OCI-LY1 (cell line): ENCODE results near the gene TTLL5.

Experiments
- H2AFZ ChIP-seq: fragments of 200-600 bp; sonication (generic), shearing (Covaris generic); 2 replicates; pipeline ENCODE4 v1.6.0; 2014; ENCODE audit warnings: antibody characterized with exemption, mild to moderate bottlenecking, low read length
- H3F3A ChIP-seq: fragments of 200-600 bp; sonication (generic), shearing (Covaris generic); 2 replicates; pipeline ENCODE4 v1.6.0; 2014; ENCODE audit warnings: mild to moderate bottlenecking, antibody characterized with exemption, low read length, moderate library complexity; ENCODE audit not compliant: insufficient read depth
- H3K27ac ChIP-seq: fragments of 200-600 bp; sonication (generic); 2 replicates; pipeline ENCODE4 v1.5.1; 2014; ENCODE audit warnings: low read length, mixed run types, mild to moderate bottlenecking, low read depth; ENCODE audit not compliant: poor library complexity, severe bottlenecking
- H3K27me3 ChIP-seq: fragments of 200-600 bp; sonication (generic); 2 replicates; pipeline ENCODE4 v1.6.0; 2014; ENCODE audit warnings: antibody characterized with exemption, mild to moderate bottlenecking, low read length, moderate library complexity; ENCODE audit not compliant: insufficient read depth
- H3K36me3 ChIP-seq: fragments of 200-600 bp; sonication (generic); 2 replicates; pipeline ENCODE4 v1.6.1; 2014; ENCODE audit warnings: mild to moderate bottlenecking, antibody characterized with exemption, low read length, moderate library complexity, mixed read lengths; ENCODE audit not compliant: insufficient read depth
- H3K4me1 ChIP-seq: fragments of 200-600 bp; sonication (generic); 2 replicates; pipeline ENCODE4 v1.5.1; 2014; ENCODE audit warnings: mild to moderate bottlenecking, low read length, moderate library complexity; ENCODE audit not compliant: insufficient read depth, severe bottlenecking
- H3K4me2 ChIP-seq: fragments of 200-600 bp; sonication (generic), shearing (Covaris generic); 2 replicates; pipeline ENCODE4 v1.6.1; 2014; ENCODE audit warnings: low read length
- H3K4me3 ChIP-seq: fragments of 200-600 bp; sonication (generic); 2 replicates; pipeline ENCODE4 v1.5.1; 2014; ENCODE audit warnings: low read length, low read depth, mild to moderate bottlenecking, mixed read lengths; ENCODE audit not compliant: poor library complexity, severe bottlenecking
- H3K79me2 ChIP-seq: fragments of 200-600 bp; shearing (Covaris generic); 2 replicates; pipeline ENCODE4 v1.6.1; 2016; ENCODE audit warnings: mixed run types, low read length, mixed read lengths; ENCODE audit not compliant: insufficient read depth
- H3K9ac ChIP-seq: fragments of 200-600 bp; sonication (generic), shearing (Covaris generic); 2 replicates; pipeline ENCODE4 v1.6.1; 2014; ENCODE audit warnings: mild to moderate bottlenecking, low read length, mixed read lengths
- H3K9me2 ChIP-seq: fragments of 200-600 bp; sonication (generic), shearing (Covaris generic); 2 replicates; pipeline ENCODE4 v1.6.1; 2014; ENCODE audit warnings: low read depth, mild to moderate bottlenecking, low read length, mixed read lengths
- H3K9me3 ChIP-seq: fragments of 200-600 bp; shearing (Covaris generic); 2 replicates; pipeline ENCODE4 v1.6.1; 2014; ENCODE audit warnings: low read length, mixed read lengths
- H4K20me1 ChIP-seq: fragments of 200-600 bp; sonication (generic), shearing (Covaris generic); 2 replicates; pipeline ENCODE4 v1.6.0; 2016; ENCODE audit warnings: mild to moderate bottlenecking, low read length; ENCODE audit not compliant: insufficient read depth
- CTCF ChIP-seq: fragments of 200-600 bp; sonication (generic), shearing (Covaris generic); IDR thresholded peaks from 2 replicates; pipeline ENCODE4 v1.5.1; 2017; ENCODE audit warnings: mild to moderate bottlenecking, antibody characterized with exemption, low read length, moderate library complexity, mixed read lengths
- EZH2 ChIP-seq: fragments of 200-600 bp; sonication (generic), shearing (Covaris generic); IDR thresholded peaks from 2 replicates; pipeline ENCODE4 v1.8.0; 2017; ENCODE audit warnings: borderline replicate concordance, mixed run types, mild to moderate bottlenecking, antibody characterized with exemption, low read length, moderate library complexity, mixed read lengths

TTLL5 gene

GRCh38 chr14:75658957-75659356 lies 2.1 kb upstream of the TTLL5 start:
- H2AFZ ChIP-seq, result no peak overlapping the region
- H3K79me2 ChIP-seq, result peaks cover 7% of the 10 kb centered on the region
- TF ChIP-seq EZH2 (no peak), CTCF (no peak)
- H3K27me3 ChIP-seq, result no peaks in the 10 kb centered on the region
- no peak overlapping the region for H3K4me3 ChIP-seq
- H3K9ac ChIP-seq, result no peak overlapping the region
- peaks cover 45% of the 10 kb centered on the region; the same call in 1 of the 2 replicates for H3K36me3 ChIP-seq
- H3K4me1 ChIP-seq, result peaks cover 35% of the 10 kb centered on the region
- 0 out of 2 replicates have a peak, but pooled peaks cover 4% of the 10 kb centered on the region for H3F3A ChIP-seq
- no peaks in the 10 kb centered on the region for H3K9me3 ChIP-seq
- H4K20me1 ChIP-seq, result no peaks in the 10 kb centered on the region
- H3K27ac ChIP-seq, result no peak overlapping the region
- no peaks in the 10 kb centered on the region for H3K9me2 ChIP-seq
- H3K4me2 ChIP-seq, result no peak overlapping the region; the same call in 1 of the 2 replicates

GRCh38 chr14:75660238-75660629 lies 812 bp upstream of the TTLL5 start:
- Histone ChIP-seq H3K79me2 (peaks cover 7% of the 10 kb centered on the region), H3K4me2 (peak overlapping the region; percentile 82), H3K27me3 (no peaks in the 10 kb centered on the region), H3F3A (no peaks in the 10 kb centered on the region), H3K27ac (peak overlapping the region; percentile 65), H3K9ac (peak overlapping the region; percentile 84), H3K36me3 (peaks cover 34% of the 10 kb centered on the region; the same call in 1 of the 2 replicates), H3K4me3 (peak overlapping the region; percentile 90), H4K20me1 (no peaks in the 10 kb centered on the region), H3K4me1 (peaks cover 35% of the 10 kb centered on the region), H2AFZ (0 out of 2 replicates have a peak overlapping the region, but pooled peaks have one; percentile 30), H3K9me3 (no peaks in the 10 kb centered on the region), H3K9me2 (no peaks in the 10 kb centered on the region)
- TF ChIP-seq EZH2 (no peak), CTCF (no peak)

- Histone ChIP-seq H3K36me3 (peaks cover 21% of the 10 kb centered on the region; the same call in 1 of the 2 replicates), H3K9ac (peak overlapping the region; percentile 84), H3K4me1 (peaks cover 35% of the 10 kb centered on the region), H4K20me1 (no peaks in the 10 kb centered on the region), H3K27me3 (no peaks in the 10 kb centered on the region), H2AFZ (peak overlapping the region; percentile 73), H3K4me3 (peak overlapping the region; percentile 90), H3K27ac (peak overlapping the region; percentile 65), H3K9me3 (no peaks in the 10 kb centered on the region), H3K4me2 (peak overlapping the region; percentile 92), H3F3A (no peaks in the 10 kb centered on the region), H3K79me2 (peaks cover 7% of the 10 kb centered on the region), H3K9me2 (no peaks in the 10 kb centered on the region)
- TF ChIP-seq CTCF (no peak), EZH2 (no peak)
Observed at GRCh38 chr14:75661499-75661814, 411 bp downstream of the TTLL5 start.
